ENCODE results near the gene ALDH3B2.

The ALDH3B2 gene

GRCh38 chr11:67612751-67613150, 61.7 kb downstream of the ALDH3B2 start:
- DNase-seq: no peak
